Measurements from ENCODE around the gene GRAMD1A.

- TF ChIP-seq EZH2phosphoT487 (IDR thresholded peaks at IDR 0.05) (no peak), CTCF (IDR thresholded peaks at IDR 0.05) (no peak)
Measured at GRCh38 chr19:35030257-35031071, 30.3 kb downstream of the GRAMD1A start, which contains the start of gene SCN1B.
